Heart left ventricle (tissue), 13 donors: ENCODE results near the gene MED16.
"Not testable (repeated sequence)": the region's sequence is repeated elsewhere in the genome, so short reads cannot be mapped to it uniquely, and the experiment has no call there.

Experiments used
- CTCF ChIP-seq, 12 donors: fragments of 200-600 bp; sonication (generic) in 4 of 12; IDR thresholded peaks; one replicate each; pipeline versions ENCODE4 v1.5.0 to v1.8.0; 2018 to 2022; ENCODE audit warnings: antibody characterized with exemption in 12 of 12, mild to moderate bottlenecking in 5 of 12
- POLR2A ChIP-seq, 2 donors: fragments of 450-650 bp; IDR thresholded peaks; one replicate each; pipeline ENCODE4 v1.6.1; 2017; ENCODE audit warnings: antibody characterized with exemption in 2 of 2, mild to moderate bottlenecking in 2 of 2, moderate library complexity in 2 of 2
- donor health status: ischemic (EF 13 %, LVEDD 7.1; RV severe dilation, severe dysfunction).
- donor health status: DM: no; HTN: yes; CAD: no.
- donor health status: DM: no; HTN: no; CAD: no.
- donor health status: ischemic (EF 25% LVEDD 6.9; RV normal size, moderate dysfunction).
- donor health status: ischemic (EF 25% LVEDD 5.7; RV mildly dilated, moderate dysfunction).
- donor health status: ischemic (EF 35%, LVEDD 5.7; RV mildly dilated, moderate dysfunction).
- donor health status: nonischemic (EF 11% LVEDD 7.7; RV severe dilation, severe dysfunction).
- donor health status: DM: yes; HTN: yes; CAD: no.
- donor health status: PGD.
- donor health status: ischemic (EF 29% LVEDD 5.4; RV normal size, mild dysfunction).
- donor health status: nonischemic (EF 23%, LVEDD 6.1; RV moderate dilation, normal function).

GRCh38 chr19:820212-820611 lies 72.8 kb downstream of the MED16 start:
- not testable (repeated sequence) for TF ChIP-seq CTCF, POLR2A (IDR thresholded peaks at IDR 0.05)
